Measurements from ENCODE around the gene NCK2.

Gene NCK2

GRCh38 chr2:105877945-105878344, 133.2 kb downstream of the NCK2 start:
- TF ChIP-seq POLR2A (IDR thresholded peaks at IDR 0.05; ENCODE audit: low read depth, low read length) = no peak
- no peak for TF ChIP-seq TAF1 (IDR thresholded peaks at IDR 0.05; ENCODE audit: low read depth, low read length)
- TF ChIP-seq PAX5 (IDR thresholded peaks at IDR 0.05; ENCODE audit: insufficient read depth, low read length, severe bottlenecking) = no peak
- TF ChIP-seq POU2F2 (IDR thresholded peaks at IDR 0.05; ENCODE audit: low read depth, low read length) = no peak
- TF ChIP-seq SPI1 (IDR thresholded peaks at IDR 0.05; ENCODE audit: low read depth, low read length) = no peak
- TF ChIP-seq POLR2AphosphoS5 (IDR thresholded peaks at IDR 0.05; ENCODE audit: low read depth, low read length) = no peak
- no peak for FAIRE-seq

GRCh38 chr2:105879106-105879802, 134.5 kb downstream of the NCK2 start:
- DNase-seq (ENCODE audit: insufficient read length, low spot score) = no peak
- FAIRE-seq = no peak
- TF ChIP-seq POLR2AphosphoS5 (IDR thresholded peaks at IDR 0.05; ENCODE audit: low read depth, low read length) (no peak), SPI1 (IDR thresholded peaks at IDR 0.05; ENCODE audit: low read depth, low read length) (no peak), POLR2A (IDR thresholded peaks at IDR 0.05; ENCODE audit: low read depth, low read length) (no peak), POU2F2 (IDR thresholded peaks at IDR 0.05; ENCODE audit: low read depth, low read length) (no peak), TAF1 (IDR thresholded peaks at IDR 0.05; ENCODE audit: low read depth, low read length) (no peak), PAX5 (IDR thresholded peaks at IDR 0.05; ENCODE audit: insufficient read depth, low read length, severe bottlenecking) (no peak)

More at GRCh38 chr2:105877945-105878344, 133.2 kb downstream of the NCK2 start:
- no peak for DNase-seq (ENCODE audit: insufficient read length, low spot score)

- no peak for TF ChIP-seq POLR2A (IDR thresholded peaks at IDR 0.05; ENCODE audit: low read depth, low read length)
- TF ChIP-seq TAF1 (IDR thresholded peaks at IDR 0.05; ENCODE audit: low read depth, low read length) = no peak
- no peak for TF ChIP-seq PAX5 (IDR thresholded peaks at IDR 0.05; ENCODE audit: insufficient read depth, low read length, severe bottlenecking)
- no peak for TF ChIP-seq POU2F2 (IDR thresholded peaks at IDR 0.05; ENCODE audit: low read depth, low read length)
- TF ChIP-seq POLR2AphosphoS5 (IDR thresholded peaks at IDR 0.05; ENCODE audit: low read depth, low read length) = no peak
- no peak for TF ChIP-seq SPI1 (IDR thresholded peaks at IDR 0.05; ENCODE audit: low read depth, low read length)
- DNase-seq (ENCODE audit: insufficient read length, low spot score) = no peak
- FAIRE-seq = no peak
Measured at GRCh38 chr2:105879803-105880300, 135.1 kb downstream of the NCK2 start.

GRCh38 chr2:105880637-105881036, 135.9 kb downstream of the NCK2 start:
- TF ChIP-seq POLR2AphosphoS5 (IDR thresholded peaks at IDR 0.05; ENCODE audit: low read depth, low read length) (no peak), POLR2A (IDR thresholded peaks at IDR 0.05; ENCODE audit: low read depth, low read length) (no peak), PAX5 (IDR thresholded peaks at IDR 0.05; ENCODE audit: insufficient read depth, low read length, severe bottlenecking) (no peak), SPI1 (IDR thresholded peaks at IDR 0.05; ENCODE audit: low read depth, low read length) (no peak), TAF1 (IDR thresholded peaks at IDR 0.05; ENCODE audit: low read depth, low read length) (no peak), POU2F2 (IDR thresholded peaks at IDR 0.05; ENCODE audit: low read depth, low read length) (no peak)
- FAIRE-seq (no peak), DNase-seq (ENCODE audit: insufficient read length, low spot score) (no peak)

DNA sequence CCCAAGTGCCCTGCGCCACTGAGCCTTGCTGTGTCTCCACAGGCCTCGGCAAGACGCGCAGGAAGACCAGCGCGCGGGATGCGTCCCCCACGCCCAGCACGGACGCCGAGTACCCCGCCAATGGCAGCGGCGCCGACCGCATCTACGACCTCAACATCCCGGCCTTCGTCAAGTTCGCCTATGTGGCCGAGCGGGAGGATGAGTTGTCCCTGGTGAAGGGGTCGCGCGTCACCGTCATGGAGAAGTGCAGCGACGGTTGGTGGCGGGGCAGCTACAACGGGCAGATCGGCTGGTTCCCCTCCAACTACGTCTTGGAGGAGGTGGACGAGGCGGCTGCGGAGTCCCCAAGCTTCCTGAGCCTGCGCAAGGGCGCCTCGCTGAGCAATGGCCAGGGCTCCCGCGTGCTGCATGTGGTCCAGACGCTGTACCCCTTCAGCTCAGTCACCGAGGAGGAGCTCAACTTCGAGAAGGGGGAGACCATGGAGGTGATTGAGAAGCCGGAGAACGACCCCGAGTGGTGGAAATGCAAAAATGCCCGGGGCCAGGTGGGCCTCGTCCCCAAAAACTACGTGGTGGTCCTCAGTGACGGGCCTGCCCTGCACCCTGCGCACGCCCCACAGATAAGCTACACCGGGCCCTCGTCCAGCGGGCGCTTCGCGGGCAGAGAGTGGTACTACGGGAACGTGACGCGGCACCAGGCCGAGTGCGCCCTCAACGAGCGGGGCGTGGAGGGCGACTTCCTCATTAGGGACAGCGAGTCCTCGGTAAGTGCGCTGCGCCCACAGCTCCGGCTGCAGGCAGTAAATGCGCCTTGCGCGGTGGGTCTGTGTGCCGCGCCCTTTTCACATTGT, 136.8 kb downstream of the NCK2 start:
- no peak for FAIRE-seq

GRCh38 chr2:105882341-105882740, 137.6 kb downstream of the NCK2 start:
- no peak for DNase-seq (ENCODE audit: insufficient read length, low spot score)
- no peak for FAIRE-seq
- TF ChIP-seq POLR2A (IDR thresholded peaks at IDR 0.05; ENCODE audit: low read depth, low read length) (no peak), POLR2AphosphoS5 (IDR thresholded peaks at IDR 0.05; ENCODE audit: low read depth, low read length) (no peak), PAX5 (IDR thresholded peaks at IDR 0.05; ENCODE audit: insufficient read depth, low read length, severe bottlenecking) (no peak), SPI1 (IDR thresholded peaks at IDR 0.05; ENCODE audit: low read depth, low read length) (no peak), TAF1 (IDR thresholded peaks at IDR 0.05; ENCODE audit: low read depth, low read length) (no peak), POU2F2 (IDR thresholded peaks at IDR 0.05; ENCODE audit: low read depth, low read length) (no peak)

More for the DNA sequence above, 136.8 kb downstream of the NCK2 start:
- TF ChIP-seq PAX5 (IDR thresholded peaks at IDR 0.05; ENCODE audit: insufficient read depth, low read length, severe bottlenecking) (no peak), POU2F2 (IDR thresholded peaks at IDR 0.05; ENCODE audit: low read depth, low read length) (no peak), TAF1 (IDR thresholded peaks at IDR 0.05; ENCODE audit: low read depth, low read length) (no peak)
- no peak for DNase-seq (ENCODE audit: insufficient read length, low spot score)

- no peak for FAIRE-seq
- no peak for DNase-seq (ENCODE audit: insufficient read length, low spot score)
- no peak for TF ChIP-seq POLR2A (IDR thresholded peaks at IDR 0.05; ENCODE audit: low read depth, low read length)
Measured at GRCh38 chr2:105882920-105883435, 138.3 kb downstream of the NCK2 start.

DNA sequence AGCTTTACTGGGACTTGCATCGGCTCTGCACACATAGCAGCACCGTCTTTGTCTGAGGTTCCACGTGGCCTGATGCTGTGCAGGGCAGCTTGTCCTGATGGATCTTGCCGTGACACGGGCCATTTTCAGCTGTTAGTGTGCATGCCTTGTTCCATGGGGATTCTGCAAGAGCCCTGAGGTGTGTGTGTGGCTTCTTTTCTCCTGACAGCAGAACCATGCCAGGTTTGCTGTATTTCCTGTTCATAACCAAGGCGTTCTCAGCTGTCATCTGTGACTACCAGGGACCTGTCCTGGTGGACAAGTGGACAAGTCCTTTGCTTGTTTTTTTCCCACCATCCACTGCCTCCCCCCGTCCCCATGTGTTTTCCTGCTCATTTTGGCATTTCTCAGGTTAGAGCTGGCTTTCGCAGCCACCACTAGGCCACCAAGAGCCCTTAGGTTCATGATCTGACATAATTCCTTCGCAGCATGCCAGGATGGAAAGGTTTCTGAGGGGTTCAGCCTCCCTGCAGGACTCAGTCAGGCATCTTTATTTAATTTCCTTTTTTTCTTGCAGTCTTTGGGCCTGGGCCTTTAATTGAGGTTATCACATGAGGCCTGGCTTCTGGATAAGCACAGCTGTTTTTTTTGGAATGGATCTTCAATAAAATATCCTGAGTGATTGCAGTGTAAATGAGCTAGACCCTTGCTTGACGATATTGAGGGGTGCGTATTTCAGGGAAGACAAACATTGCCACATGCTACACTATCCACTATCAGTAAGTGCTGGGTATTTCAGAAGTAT, 139.4 kb downstream of the NCK2 start:
- TF ChIP-seq POLR2A (IDR thresholded peaks at IDR 0.05; ENCODE audit: low read depth, low read length) = no peak
- TF ChIP-seq SPI1 (IDR thresholded peaks at IDR 0.05; ENCODE audit: low read depth, low read length) = no peak
- TF ChIP-seq POU2F2 (IDR thresholded peaks at IDR 0.05; ENCODE audit: low read depth, low read length) = no peak
- TF ChIP-seq POLR2AphosphoS5 (IDR thresholded peaks at IDR 0.05; ENCODE audit: low read depth, low read length) = no peak
- TF ChIP-seq PAX5 (IDR thresholded peaks at IDR 0.05; ENCODE audit: insufficient read depth, low read length, severe bottlenecking) = no peak
- no peak for TF ChIP-seq TAF1 (IDR thresholded peaks at IDR 0.05; ENCODE audit: low read depth, low read length)
- no peak for FAIRE-seq
- no peak for DNase-seq (ENCODE audit: insufficient read length, low spot score)

GRCh38 chr2:105885456-105885855, 140.7 kb downstream of the NCK2 start:
- DNase-seq (ENCODE audit: insufficient read length, low spot score) (no peak), FAIRE-seq (no peak)
- TF ChIP-seq SPI1 (IDR thresholded peaks at IDR 0.05; ENCODE audit: low read depth, low read length) = no peak
- TF ChIP-seq POLR2A (IDR thresholded peaks at IDR 0.05; ENCODE audit: low read depth, low read length) = no peak
- TF ChIP-seq PAX5 (IDR thresholded peaks at IDR 0.05; ENCODE audit: insufficient read depth, low read length, severe bottlenecking) = no peak
- TF ChIP-seq POU2F2 (IDR thresholded peaks at IDR 0.05; ENCODE audit: low read depth, low read length) = no peak; the same call in 1 of the 2 replicates
- TF ChIP-seq TAF1 (IDR thresholded peaks at IDR 0.05; ENCODE audit: low read depth, low read length) = no peak

All from GM12891 (cell line).